Measurements from ENCODE around the gene APLP2.
A peak's percentile ranks its signal among the peaks of the same experiment; 100 is the strongest.

DNA sequence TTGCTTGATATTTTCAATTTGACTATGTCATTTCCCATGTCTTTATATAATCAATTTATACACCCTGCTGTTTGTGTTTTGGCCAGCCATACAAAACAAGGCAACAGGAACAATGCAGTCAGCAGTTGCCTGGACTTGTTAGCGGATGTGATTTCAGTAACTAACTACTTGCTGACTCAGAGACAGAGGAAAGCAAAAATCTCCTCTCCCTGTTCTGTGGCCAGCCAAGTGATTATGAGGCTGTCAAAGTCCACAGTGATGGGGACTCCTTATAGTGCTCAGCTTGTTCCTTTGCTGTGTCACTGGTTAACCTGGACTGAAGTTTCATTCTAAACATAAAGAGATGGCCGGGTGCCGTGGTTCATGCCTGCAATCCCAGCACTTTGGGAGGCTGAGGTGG, 32.6 kb upstream of the APLP2 start:
- TF ChIP-seq, protein P1, sequence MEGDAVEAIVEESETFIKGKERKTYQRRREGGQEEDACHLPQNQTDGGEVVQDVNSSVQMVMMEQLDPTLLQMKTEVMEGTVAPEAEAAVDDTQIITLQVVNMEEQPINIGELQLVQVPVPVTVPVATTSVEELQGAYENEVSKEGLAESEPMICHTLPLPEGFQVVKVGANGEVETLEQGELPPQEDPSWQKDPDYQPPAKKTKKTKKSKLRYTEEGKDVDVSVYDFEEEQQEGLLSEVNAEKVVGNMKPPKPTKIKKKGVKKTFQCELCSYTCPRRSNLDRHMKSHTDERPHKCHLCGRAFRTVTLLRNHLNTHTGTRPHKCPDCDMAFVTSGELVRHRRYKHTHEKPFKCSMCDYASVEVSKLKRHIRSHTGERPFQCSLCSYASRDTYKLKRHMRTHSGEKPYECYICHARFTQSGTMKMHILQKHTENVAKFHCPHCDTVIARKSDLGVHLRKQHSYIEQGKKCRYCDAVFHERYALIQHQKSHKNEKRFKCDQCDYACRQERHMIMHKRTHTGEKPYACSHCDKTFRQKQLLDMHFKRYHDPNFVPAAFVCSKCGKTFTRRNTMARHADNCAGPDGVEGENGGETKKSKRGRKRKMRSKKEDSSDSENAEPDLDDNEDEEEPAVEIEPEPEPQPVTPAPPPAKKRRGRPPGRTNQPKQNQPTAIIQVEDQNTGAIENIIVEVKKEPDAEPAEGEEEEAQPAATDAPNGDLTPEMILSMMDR (IDR thresholded peaks at IDR 0.05) = no peak
- TF ChIP-seq POLR2A (IDR thresholded peaks at IDR 0.05) = peak in 1 of 2 donors; percentile 32

All from Peyer's patch (tissue), 4 donors.